ENCODE measurements around the gene RAI1.

Gene RAI1

DNA sequence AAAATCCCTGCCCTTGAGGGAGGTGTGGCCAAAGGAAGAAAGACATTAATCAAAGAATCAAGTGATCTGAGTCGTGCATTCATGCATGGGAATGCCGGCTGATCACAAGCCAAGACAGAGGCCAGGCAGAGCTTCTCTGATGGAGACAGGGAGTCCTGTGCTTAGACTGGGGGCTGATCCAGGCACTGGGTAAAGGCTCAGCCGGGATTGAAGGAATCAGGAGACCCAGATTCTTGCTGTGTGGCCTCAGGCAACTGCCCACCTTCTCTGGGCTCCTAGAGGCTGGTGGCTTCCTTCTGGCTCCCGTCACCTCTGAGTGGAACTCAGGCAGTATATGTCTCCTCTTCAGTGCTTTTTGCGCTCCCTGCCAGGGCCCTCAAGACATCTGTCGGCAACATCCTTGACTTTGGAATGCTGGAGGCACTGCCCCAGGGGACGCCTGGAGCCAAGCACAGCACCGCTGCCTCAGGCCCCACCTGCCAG, 17.7 kb downstream of the RAI1 start:
- Histone ChIP-seq H3K4me3 (ENCODE audit: low read depth, low read length) (no peak overlapping the region), H3K4me1 (ENCODE audit: control insufficient read depth, insufficient read depth, low read length) (peaks cover 27% of the 10 kb centered on the region), H3K9me3 (ENCODE audit: control insufficient read depth, insufficient read depth, low read depth, low read length) (no peaks in the 10 kb centered on the region), H3K27ac (ENCODE audit: extremely low read depth, low read depth, low read length) (no peak overlapping the region), H3K36me3 (ENCODE audit: control insufficient read depth in 2 of 2, insufficient read depth in 1 of 2, low read length in 2 of 2) (no peaks in the 10 kb centered on the region)
- TF ChIP-seq SP7 (tag by site-specific recombination; IDR thresholded peaks at IDR 0.05) (0 out of 2 replicates have a peak, but pooled peaks have one; percentile 14), ZNF423 (tag by site-specific recombination; IDR thresholded peaks at IDR 0.05) (no peak), HOXC10 (CRISPR knock-in tag; IDR thresholded peaks at IDR 0.05) (no peak), ZBTB17 (tag by site-specific recombination; IDR thresholded peaks at IDR 0.05) (peak; percentile 39; the same call in 1 of the 2 replicates), EGR2 (tag by site-specific recombination; IDR thresholded peaks at IDR 0.05; ENCODE audit: low read depth) (no peak), HOXD13 (CRISPR knock-in tag; IDR thresholded peaks at IDR 0.05; ENCODE audit: borderline replicate concordance) (no peak)
- TF ChIP-seq, protein P1, sequence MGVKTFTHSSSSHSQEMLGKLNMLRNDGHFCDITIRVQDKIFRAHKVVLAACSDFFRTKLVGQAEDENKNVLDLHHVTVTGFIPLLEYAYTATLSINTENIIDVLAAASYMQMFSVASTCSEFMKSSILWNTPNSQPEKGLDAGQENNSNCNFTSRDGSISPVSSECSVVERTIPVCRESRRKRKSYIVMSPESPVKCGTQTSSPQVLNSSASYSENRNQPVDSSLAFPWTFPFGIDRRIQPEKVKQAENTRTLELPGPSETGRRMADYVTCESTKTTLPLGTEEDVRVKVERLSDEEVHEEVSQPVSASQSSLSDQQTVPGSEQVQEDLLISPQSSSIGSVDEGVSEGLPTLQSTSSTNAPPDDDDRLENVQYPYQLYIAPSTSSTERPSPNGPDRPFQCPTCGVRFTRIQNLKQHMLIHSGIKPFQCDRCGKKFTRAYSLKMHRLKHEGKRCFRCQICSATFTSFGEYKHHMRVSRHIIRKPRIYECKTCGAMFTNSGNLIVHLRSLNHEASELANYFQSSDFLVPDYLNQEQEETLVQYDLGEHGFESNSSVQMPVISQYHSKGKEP (tag by site-specific recombination; IDR thresholded peaks at IDR 0.05) = peak; percentile 66
- TF ChIP-seq, protein P2, sequence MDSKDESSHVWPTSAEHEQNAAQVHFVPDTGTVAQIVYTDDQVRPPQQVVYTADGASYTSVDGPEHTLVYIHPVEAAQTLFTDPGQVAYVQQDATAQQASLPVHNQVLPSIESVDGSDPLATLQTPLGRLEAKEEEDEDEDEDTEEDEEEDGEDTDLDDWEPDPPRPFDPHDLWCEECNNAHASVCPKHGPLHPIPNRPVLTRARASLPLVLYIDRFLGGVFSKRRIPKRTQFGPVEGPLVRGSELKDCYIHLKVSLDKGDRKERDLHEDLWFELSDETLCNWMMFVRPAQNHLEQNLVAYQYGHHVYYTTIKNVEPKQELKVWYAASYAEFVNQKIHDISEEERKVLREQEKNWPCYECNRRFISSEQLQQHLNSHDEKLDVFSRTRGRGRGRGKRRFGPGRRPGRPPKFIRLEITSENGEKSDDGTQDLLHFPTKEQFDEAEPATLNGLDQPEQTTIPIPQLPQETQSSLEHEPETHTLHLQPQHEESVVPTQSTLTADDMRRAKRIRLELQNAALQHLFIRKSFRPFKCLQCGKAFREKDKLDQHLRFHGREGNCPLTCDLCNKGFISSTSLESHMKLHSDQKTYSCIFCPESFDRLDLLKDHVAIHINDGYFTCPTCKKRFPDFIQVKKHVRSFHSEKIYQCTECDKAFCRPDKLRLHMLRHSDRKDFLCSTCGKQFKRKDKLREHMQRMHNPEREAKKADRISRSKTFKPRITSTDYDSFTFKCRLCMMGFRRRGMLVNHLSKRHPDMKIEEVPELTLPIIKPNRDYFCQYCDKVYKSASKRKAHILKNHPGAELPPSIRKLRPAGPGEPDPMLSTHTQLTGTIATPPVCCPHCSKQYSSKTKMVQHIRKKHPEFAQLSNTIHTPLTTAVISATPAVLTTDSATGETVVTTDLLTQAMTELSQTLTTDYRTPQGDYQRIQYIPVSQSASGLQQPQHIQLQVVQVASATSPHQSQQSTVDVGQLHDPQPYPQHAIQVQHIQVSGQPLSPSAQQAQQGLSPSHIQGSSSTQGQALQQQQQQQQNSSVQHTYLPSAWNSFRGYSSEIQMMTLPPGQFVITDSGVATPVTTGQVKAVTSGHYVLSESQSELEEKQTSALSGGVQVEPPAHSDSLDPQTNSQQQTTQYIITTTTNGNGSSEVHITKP (tag by site-specific recombination; IDR thresholded peaks at IDR 0.05) = no peak
- TF ChIP-seq, protein P3, sequence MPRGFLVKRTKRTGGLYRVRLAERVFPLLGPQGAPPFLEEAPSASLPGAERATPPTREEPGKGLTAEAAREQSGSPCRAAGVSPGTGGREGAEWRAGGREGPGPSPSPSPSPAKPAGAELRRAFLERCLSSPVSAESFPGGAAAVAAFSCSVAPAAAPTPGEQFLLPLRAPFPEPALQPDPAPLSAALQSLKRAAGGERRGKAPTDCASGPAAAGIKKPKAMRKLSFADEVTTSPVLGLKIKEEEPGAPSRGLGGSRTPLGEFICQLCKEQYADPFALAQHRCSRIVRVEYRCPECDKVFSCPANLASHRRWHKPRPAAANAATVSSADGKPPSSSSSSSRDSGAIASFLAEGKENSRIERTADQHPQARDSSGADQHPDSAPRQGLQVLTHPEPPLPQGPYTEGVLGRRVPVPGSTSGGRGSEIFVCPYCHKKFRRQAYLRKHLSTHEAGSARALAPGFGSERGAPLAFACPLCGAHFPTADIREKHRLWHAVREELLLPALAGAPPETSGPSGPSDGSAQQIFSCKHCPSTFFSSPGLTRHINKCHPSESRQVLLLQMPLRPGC (tag by site-specific recombination; IDR thresholded peaks at IDR 0.05) = peak; percentile 96
- TF ChIP-seq, protein P4, sequence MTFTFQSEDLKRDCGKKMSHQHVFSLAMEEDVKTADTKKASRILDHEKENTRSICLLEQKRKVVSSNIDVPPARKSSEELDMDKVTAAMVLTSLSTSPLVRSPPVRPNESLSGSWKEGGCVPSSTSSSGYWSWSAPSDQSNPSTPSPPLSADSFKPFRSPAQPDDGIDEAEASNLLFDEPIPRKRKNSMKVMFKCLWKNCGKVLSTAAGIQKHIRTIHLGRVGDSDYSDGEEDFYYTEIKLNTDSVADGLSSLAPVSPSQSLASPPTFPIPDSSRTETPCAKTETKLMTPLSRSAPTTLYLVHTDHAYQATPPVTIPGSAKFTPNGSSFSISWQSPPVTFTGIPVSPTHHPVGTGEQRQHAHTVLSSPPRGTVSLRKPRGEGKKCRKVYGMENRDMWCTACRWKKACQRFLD (tag by site-specific recombination; IDR thresholded peaks at IDR 0.05) = no peak
- ChIA-PET CTCF (interaction anchor here (0.9 kb wide), 1 partner anchor 29 kb away, joined by 3 read pairs; no protein-coding TSS in a partner anchor), POLR2A (no interaction called here)

DNA sequence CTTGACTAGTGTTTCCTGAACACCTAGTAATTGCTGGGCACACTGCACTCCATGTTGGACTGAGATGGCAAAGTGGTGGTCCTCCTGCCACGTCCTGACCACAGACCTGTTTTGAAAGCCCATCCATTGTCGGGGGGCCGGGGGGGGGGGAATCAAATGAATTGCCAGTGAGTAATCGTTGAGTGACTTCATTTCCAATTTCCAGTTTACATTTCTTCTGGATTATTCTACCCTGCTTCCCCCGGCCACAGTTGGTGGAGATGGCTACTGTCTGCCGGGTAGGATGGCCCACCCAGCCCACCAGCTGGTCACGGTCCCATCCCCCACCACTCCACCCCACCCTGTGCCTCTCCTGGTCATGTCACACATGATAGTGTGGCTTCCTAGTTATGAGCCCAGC, 18.2 kb downstream of the RAI1 start:
- no peak overlapping the region for H3K4me3 ChIP-seq (ENCODE audit: low read depth, low read length)
- H3K36me3 ChIP-seq (ENCODE audit: control insufficient read depth in 2 of 2, insufficient read depth in 1 of 2, low read length in 2 of 2) = peaks cover 0 to 2% of the 10 kb centered on the region in 2 experiments; a peak in 1 of 3 replicates
- ChIA-PET POLR2A (no interaction called here), CTCF (interaction anchor here (0.6 kb wide), 1 partner anchor 220 kb away, joined by 3 read pairs; no protein-coding TSS in a partner anchor)
- no peak overlapping the region for H3K27ac ChIP-seq (ENCODE audit: extremely low read depth, low read depth, low read length)
- peaks cover 23% of the 10 kb centered on the region for H3K4me1 ChIP-seq (ENCODE audit: control insufficient read depth, insufficient read depth, low read length)
- H3K9me3 ChIP-seq (ENCODE audit: control insufficient read depth, insufficient read depth, low read depth, low read length) = no peaks in the 10 kb centered on the region
- TF ChIP-seq, protein P5, sequence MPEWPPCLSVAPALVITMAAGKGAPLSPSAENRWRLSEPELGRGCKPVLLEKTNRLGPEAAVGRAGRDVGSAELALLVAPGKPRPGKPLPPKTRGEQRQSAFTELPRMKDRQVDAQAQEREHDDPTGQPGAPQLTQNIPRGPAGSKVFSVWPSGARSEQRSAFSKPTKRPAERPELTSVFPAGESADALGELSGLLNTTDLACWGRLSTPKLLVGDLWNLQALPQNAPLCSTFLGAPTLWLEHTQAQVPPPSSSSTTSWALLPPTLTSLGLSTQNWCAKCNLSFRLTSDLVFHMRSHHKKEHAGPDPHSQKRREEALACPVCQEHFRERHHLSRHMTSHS (tag by site-specific recombination; IDR thresholded peaks at IDR 0.05) = no peak
- TF ChIP-seq ZNF76 (tag by site-specific recombination; IDR thresholded peaks at IDR 0.05; ENCODE audit: borderline replicate concordance, low read depth) = no peak
- TF ChIP-seq BCL11A (tag by site-specific recombination; IDR thresholded peaks at IDR 0.05; ENCODE audit: low read depth) = no peak
- TF ChIP-seq ZNF341 (tag by site-specific recombination; IDR thresholded peaks at IDR 0.05; ENCODE audit: low read depth) = no peak
- no peak for TF ChIP-seq SETDB1 (IDR thresholded peaks at IDR 0.05; ENCODE audit: insufficient read length, low read length)
- no peak for TF ChIP-seq ZNF146 (tag by site-specific recombination; IDR thresholded peaks at IDR 0.05)
- TF ChIP-seq, protein P6, sequence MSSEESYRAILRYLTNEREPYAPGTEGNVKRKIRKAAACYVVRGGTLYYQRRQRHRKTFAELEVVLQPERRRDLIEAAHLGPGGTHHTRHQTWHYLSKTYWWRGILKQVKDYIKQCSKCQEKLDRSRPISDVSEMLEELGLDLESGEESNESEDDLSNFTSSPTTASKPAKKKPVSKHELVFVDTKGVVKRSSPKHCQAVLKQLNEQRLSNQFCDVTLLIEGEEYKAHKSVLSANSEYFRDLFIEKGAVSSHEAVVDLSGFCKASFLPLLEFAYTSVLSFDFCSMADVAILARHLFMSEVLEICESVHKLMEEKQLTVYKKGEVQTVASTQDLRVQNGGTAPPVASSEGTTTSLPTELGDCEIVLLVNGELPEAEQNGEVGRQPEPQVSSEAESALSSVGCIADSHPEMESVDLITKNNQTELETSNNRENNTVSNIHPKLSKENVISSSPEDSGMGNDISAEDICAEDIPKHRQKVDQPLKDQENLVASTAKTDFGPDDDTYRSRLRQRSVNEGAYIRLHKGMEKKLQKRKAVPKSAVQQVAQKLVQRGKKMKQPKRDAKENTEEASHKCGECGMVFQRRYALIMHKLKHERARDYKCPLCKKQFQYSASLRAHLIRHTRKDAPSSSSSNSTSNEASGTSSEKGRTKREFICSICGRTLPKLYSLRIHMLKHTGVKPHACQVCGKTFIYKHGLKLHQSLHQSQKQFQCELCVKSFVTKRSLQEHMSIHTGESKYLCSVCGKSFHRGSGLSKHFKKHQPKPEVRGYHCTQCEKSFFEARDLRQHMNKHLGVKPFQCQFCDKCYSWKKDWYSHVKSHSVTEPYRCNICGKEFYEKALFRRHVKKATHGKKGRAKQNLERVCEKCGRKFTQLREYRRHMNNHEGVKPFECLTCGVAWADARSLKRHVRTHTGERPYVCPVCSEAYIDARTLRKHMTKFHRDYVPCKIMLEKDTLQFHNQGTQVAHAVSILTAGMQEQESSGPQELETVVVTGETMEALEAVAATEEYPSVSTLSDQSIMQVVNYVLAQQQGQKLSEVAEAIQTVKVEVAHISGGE (tag by site-specific recombination; conservative IDR thresholded peaks at IDR 0.05; ENCODE audit: low read depth) = no peak
- TF ChIP-seq OVOL3 (tag by site-specific recombination; IDR thresholded peaks at IDR 0.05) = no peak
- TF ChIP-seq, protein P7, sequence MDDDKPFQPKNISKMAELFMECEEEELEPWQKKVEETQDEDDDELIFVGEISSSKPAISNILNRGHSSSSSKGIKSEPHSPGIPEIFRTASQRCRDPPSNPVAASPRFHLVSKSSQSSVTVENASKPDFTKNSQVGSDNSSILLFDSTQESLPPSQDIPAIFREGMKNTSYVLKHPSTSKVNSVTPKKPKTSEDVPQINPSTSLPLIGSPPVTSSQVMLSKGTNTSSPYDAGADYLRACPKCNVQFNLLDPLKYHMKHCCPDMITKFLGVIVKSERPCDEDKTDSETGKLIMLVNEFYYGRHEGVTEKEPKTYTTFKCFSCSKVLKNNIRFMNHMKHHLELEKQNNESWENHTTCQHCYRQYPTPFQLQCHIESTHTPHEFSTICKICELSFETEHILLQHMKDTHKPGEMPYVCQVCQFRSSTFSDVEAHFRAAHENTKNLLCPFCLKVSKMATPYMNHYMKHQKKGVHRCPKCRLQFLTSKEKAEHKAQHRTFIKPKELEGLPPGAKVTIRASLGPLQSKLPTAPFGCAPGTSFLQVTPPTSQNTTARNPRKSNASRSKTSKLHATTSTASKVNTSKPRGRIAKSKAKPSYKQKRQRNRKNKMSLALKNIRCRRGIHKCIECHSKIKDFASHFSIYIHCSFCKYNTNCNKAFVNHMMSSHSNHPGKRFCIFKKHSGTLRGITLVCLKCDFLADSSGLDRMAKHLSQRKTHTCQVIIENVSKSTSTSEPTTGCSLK (tag by site-specific recombination; IDR thresholded peaks at IDR 0.05) = no peak
- TF ChIP-seq ZNF223 (tag by site-specific recombination; IDR thresholded peaks at IDR 0.05) = no peak

Data from HEK293 (cell line).